ENCODE data around the gene BBS2.

DNA sequence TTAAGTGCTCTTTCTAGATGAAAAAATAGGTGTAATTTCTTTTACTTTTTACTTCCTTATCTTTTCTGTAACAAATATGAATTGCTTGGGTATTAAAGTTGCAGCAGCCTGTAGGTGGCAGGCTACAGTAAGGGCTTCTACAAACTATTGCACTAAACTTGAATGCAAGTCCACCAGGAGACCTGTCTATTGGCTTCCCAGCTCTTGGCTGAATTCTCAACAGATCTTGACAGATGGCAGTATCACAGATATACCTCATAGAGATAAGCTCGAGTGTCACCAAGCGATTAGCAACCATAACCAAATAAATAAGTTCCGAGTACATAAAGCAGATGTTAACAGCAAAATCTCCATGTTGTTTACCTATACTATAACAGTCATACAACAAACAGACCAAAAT is 5.9 kb downstream of the BBS2 start:
- TF ChIP-seq POLR2A (IDR thresholded peaks at IDR 0.05) (no peak), EP300 (IDR thresholded peaks at IDR 0.05; ENCODE audit: low read depth) (no peak)

Measured in transverse colon (tissue), 1 donor.